K562 (cell line): ENCODE data around the gene ANO2. TPM values are rescaled to one million over a fixed set of nuclear protein-coding genes. Genes with fewer than 3 reads are reported as not detected.

Experiments used
- ATAC-seq: fragments of 200-7000 bp; cut with Tn5 transposase; 3 replicates; pipeline ENCODE4 v1.9.1; 2020; ENCODE audit warnings: moderate library complexity
- BruUV-seq: library from RNA; stranded (reverse); fragments of 400-500 nt; replicated peaks from 2 replicates; lab custom pipeline; 2021; lab: Mats Ljungman, UMichigan
- CTCF ChIA-PET: fragments of 300-600 bp; formaldehyde crosslinking; extraction: SDS; loops from one replicate; lab custom pipeline; 2021; ENCODE audit warnings: low intra/inter-chr PET ratio; lab: Yijun Ruan, JAX
- POLR2A ChIA-PET: fragments of 300-600, 350-650 bp; sonication (Branson Sonifier 250); formaldehyde crosslinking; extraction: SDS; loops from one replicate; lab custom pipeline; 2021; ENCODE audit warnings: antibody characterized with exemption, inconsistent platforms; lab: Yijun Ruan, JAX
- DNase-seq, 4 experiments: peaks; one replicate each; pipeline versions ENCODE4 v3.0.0 to v3.0.0-alpha.2; 2011 to 2018; ENCODE audit warnings: low spot score in 3 of 4, mixed read lengths in 3 of 4; ENCODE audit errors: extremely low read depth in 1 of 4
- FAIRE-seq: peaks from 2 replicates; lab custom pipeline; 2011; peaks lifted over from hg19 to GRCh38; lab: Jason Lieb, UNC
- H2AFZ ChIP-seq: 2 replicates; pipeline ENCODE4 v1.6.0; 2011; ENCODE audit warnings: low read depth, low read length, control low read depth, inconsistent platforms
- H3K27ac ChIP-seq: fragments of 200-600 bp; 3 replicates; pipeline ENCODE4 v1.8.0; 2011; ENCODE audit warnings: low read depth, mild to moderate bottlenecking, control low read depth, inconsistent platforms, low read length, moderate library complexity, mixed read lengths; ENCODE audit errors: extremely low read depth
- H3K27me3 ChIP-seq, 2 experiments: fragments of 300-600 bp in 1 of 2; 2 replicates in 1 of 2; 3 replicates in 1 of 2; pipeline versions ENCODE4 v1.6.0 to v1.8.0; 2011; ENCODE audit warnings: inconsistent platforms in 2 of 2, low read length in 2 of 2, mild to moderate bottlenecking in 1 of 2, mixed read lengths in 1 of 2, moderate library complexity in 1 of 2; ENCODE audit not compliant: control insufficient read depth in 2 of 2, insufficient read depth in 2 of 2
- H3K36me3 ChIP-seq: fragments of 300-600 bp; 3 replicates; pipeline ENCODE4 v1.8.0; 2011; ENCODE audit warnings: mild to moderate bottlenecking, low read length, inconsistent platforms; ENCODE audit not compliant: control insufficient read depth, insufficient read depth
- H3K4me1 ChIP-seq, 2 experiments: fragments of 200-600 bp in 1 of 2; replicated peaks in 1 of 2; 2 replicates in 1 of 2; 3 replicates in 1 of 2; pipeline versions ENCODE4 v1.5.1 to v1.8.0; 2011; ENCODE audit warnings: inconsistent platforms in 2 of 2, low read length in 2 of 2, mild to moderate bottlenecking in 1 of 2, mixed read lengths in 1 of 2, moderate library complexity in 1 of 2; ENCODE audit not compliant: control insufficient read depth in 2 of 2, insufficient read depth in 2 of 2
- H3K4me2 ChIP-seq: 2 replicates; pipeline ENCODE4 v1.6.1; 2011; ENCODE audit warnings: low read length, control low read depth, inconsistent platforms, mixed read lengths; ENCODE audit not compliant: insufficient read depth
- H3K4me3 ChIP-seq: fragments of 200-600 bp; sonication (generic), shearing (Covaris generic); 2 replicates; pipeline ENCODE4 v1.5.1; 2016; ENCODE audit warnings: control low read depth, inconsistent platforms
- H3K79me2 ChIP-seq: fragments of 200-600 bp; 3 replicates; pipeline ENCODE4 v1.8.0; 2011; ENCODE audit warnings: low read length, inconsistent platforms; ENCODE audit not compliant: control insufficient read depth, insufficient read depth
- H3K9ac ChIP-seq, 2 experiments: 2 replicates each; pipeline versions ENCODE4 v1.6.0 to v1.6.1; 2011; ENCODE audit warnings: low read depth in 2 of 2, low read length in 2 of 2, control low read depth in 1 of 2, inconsistent platforms in 1 of 2, mild to moderate bottlenecking in 1 of 2, mixed read lengths in 1 of 2; ENCODE audit not compliant: insufficient read depth in 1 of 2
- H3K9me1 ChIP-seq: one replicate; pipeline ENCODE4 v1.6.0; 2011; ENCODE audit warnings: inconsistent platforms, mild to moderate bottlenecking, low read length, moderate library complexity; ENCODE audit not compliant: control insufficient read depth, insufficient read depth
- H3K9me3 ChIP-seq: replicated peaks from 2 replicates; pipeline ENCODE4 v1.5.1; 2011; ENCODE audit warnings: low read depth, low read length, inconsistent platforms; ENCODE audit not compliant: control insufficient read depth, insufficient read depth
- H4K20me1 ChIP-seq: replicated peaks from 2 replicates; pipeline ENCODE4 v1.6.1; 2011; ENCODE audit warnings: low read length, inconsistent platforms, mixed read lengths; ENCODE audit not compliant: control insufficient read depth, insufficient read depth
- MTA2 ChIP-seq: fragments of 450-650 bp; IDR thresholded peaks from 2 replicates; pipeline ENCODE4 v1.6.1; 2016; ENCODE audit warnings: low read depth
- NFIX ChIP-seq: fragments of 250-450 bp; sonication (Bioruptor Pico); IDR thresholded peaks from 2 replicates; pipeline ENCODE4 v1.4.0; 2020; ENCODE audit warnings: low read depth, mild to moderate bottlenecking, moderate library complexity
- PRMT5 ChIP-seq: sonication (generic); formaldehyde crosslinking; IDR thresholded peaks from 2 replicates; pipeline ENCODE4 v1.5.0; 2020; ENCODE audit warnings: missing genetic modification reagents
- RBM22 ChIP-seq: fragments of 200-400 bp; formaldehyde crosslinking; IDR thresholded peaks from 2 replicates; pipeline ENCODE4 v1.6.1; 2018; ENCODE audit warnings: low read length, low read depth; ENCODE audit not compliant: poor library complexity, severe bottlenecking
- TRIM24 ChIP-seq, 2 experiments: fragments of 450-650 bp; IDR thresholded peaks; 2 replicates each; pipeline ENCODE4 v1.6.1; 2016
- XRCC5 ChIP-seq: fragments of 200-400 bp; formaldehyde crosslinking; IDR thresholded peaks from 2 replicates; pipeline ENCODE4 v1.6.1; 2017; ENCODE audit warnings: low read depth, mild to moderate bottlenecking, low read length
- ZFP36 ChIP-seq: fragments of 150-350 bp; IDR thresholded peaks from 2 replicates; pipeline ENCODE4 v1.6.1; 2018; ENCODE audit warnings: low read length, low read depth; ENCODE audit not compliant: partially characterized antibody
- ZFX ChIP-seq: sonication (generic); formaldehyde crosslinking; IDR thresholded peaks from 2 replicates; pipeline ENCODE4 v1.8.0; 2022; ENCODE audit warnings: mild to moderate bottlenecking, missing genetic modification reagents, moderate library complexity
- ZSCAN29 ChIP-seq: fragments of 450-650 bp; IDR thresholded peaks from 2 replicates; pipeline ENCODE4 v1.6.1; 2017
- WGBS: fragments of 100-300 bp; shearing (Covaris generic); methylation state at CpG from one replicate; pipeline ENCODE4 v1.1.6; 2016; ENCODE audit warnings: low coverage, mixed read lengths; ENCODE audit not compliant: insufficient coverage; ENCODE audit errors: missing lambda C conversion rate; 5-methylcytosine and 5-hydroxymethylcytosine counted together
- in situ Hi-C: fragments of 300-500 bp; cut with MboI; formaldehyde crosslinking; loops from 4 replicates; pipeline ENCODE4 v1.15.0; 2018; ENCODE audit warnings: inconsistent platforms, mixed read lengths
- intact Hi-C: fragments of 100-400 bp; cut with micrococcal nuclease; formaldehyde crosslinking; loops from 2 replicates; pipeline ENCODE4 v1.14.2; 2022
- polyA plus RNA-seq, 8 experiments: library from polyadenylated mRNA; depleted of rRNA in 4 of 8; stranded (reverse) in 5 of 8; unstranded in 3 of 8; fragments of >200 nt; fragmentation: Nextera tagmentation in 2 of 8; fragmentation: Illumina TruSeq in 1 of 8; extraction: Ambion mirVana in 2 of 8; extraction: Trizol in 1 of 8; gene quantifications; 2 replicates each; pipeline versions ENCODE4 v1.2.1 to v1.2.3, GENCODE V29; 2011 to 2014; ENCODE audit warnings: inconsistent platforms in 1 of 8, missing spikeins in 1 of 8
- total RNA-seq, 7 experiments: library from RNA; depleted of rRNA in 6 of 7; stranded (reverse); fragments of >200 nt in 6 of 7; fragmentation: Illumina TruSeq in 2 of 7; extraction: Trizol in 2 of 7; gene quantifications; 2 replicates each; pipeline versions ENCODE4 v1.2.1 to v1.2.3, GENCODE V29; 2011 to 2021; ENCODE audit warnings: low replicate concordance in 1 of 7
- TF ChIP-seq, protein P1 (sequence below), 2 experiments: fragments of 450-650 bp; IDR thresholded peaks; 2 replicates each; pipeline ENCODE4 v1.6.1; 2018; ENCODE audit warnings: mild to moderate bottlenecking in 2 of 2, low read depth in 1 of 2; ENCODE audit not compliant: partially characterized antibody in 2 of 2
- TF ChIP-seq, protein P2 (sequence below), 2 experiments: fragments of 200-800 bp in 1 of 2; sonication (Bioruptor generic) in 1 of 2; sonication (generic) in 1 of 2; formaldehyde crosslinking in 1 of 2; IDR thresholded peaks in 1 of 2; conservative IDR thresholded peaks in 1 of 2; 2 replicates each; pipeline versions ENCODE4 v1.5.0 to v1.6.1; 2016 to 2020; ENCODE audit warnings: missing compliant biosample characterization in 1 of 2, missing genetic modification characterization in 1 of 2, missing genetic modification reagents in 1 of 2
- TF ChIP-seq, protein P3 (sequence below): sonication (generic); formaldehyde crosslinking; IDR thresholded peaks from 2 replicates; pipeline ENCODE4 v1.5.0; 2020; ENCODE audit warnings: missing genetic modification reagents
- TF ChIP-seq, protein P4 (sequence below), 2 experiments: fragments of 450-650 bp; IDR thresholded peaks; 2 replicates each; pipeline ENCODE4 v1.6.1; 2016

Gene ANO2
- total and polyA plus RNA-seq, 9 of the 15 experiments (the other 6 are each of a cell fraction or from before 2014, with no cell fraction given), result 0.64 TPM; not detected in 8

DNA sequence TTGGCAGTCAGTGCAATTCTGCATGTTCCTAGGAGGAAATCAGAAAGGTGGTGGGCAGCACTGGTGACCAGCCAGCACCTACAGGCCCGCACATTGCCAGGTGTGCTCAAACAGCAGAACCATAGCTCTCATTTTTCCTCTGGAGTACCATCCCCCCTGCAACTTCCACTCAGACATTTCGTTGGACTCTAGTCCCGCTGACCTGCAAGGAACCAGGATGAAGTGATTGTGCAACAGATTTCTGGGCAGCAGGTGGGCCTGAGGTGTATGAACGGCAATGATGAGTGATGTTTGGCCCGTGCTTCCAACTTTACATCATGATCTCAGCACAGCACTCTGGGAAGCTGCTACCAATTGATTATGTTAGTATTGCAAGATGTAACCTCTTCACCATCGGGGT is 383.2 kb downstream of the ANO2 start:
- no peak overlapping the region for H3K27ac ChIP-seq
- FAIRE-seq (no peak), ATAC-seq (no peak), DNase-seq (no peak)
- H2AFZ ChIP-seq, result no peak overlapping the region
- intact Hi-C loops (no loop called here), in situ Hi-C loops (no loop called here)
- POLR2A ChIA-PET, result no interaction called here
- no peak overlapping the region for H3K4me2 ChIP-seq
- H3K36me3 ChIP-seq, result no peaks in the 10 kb centered on the region
- CTCF ChIA-PET, result no interaction called here
- H3K9ac ChIP-seq, result no peak overlapping the region
- H3K27me3 ChIP-seq, result peaks cover 0 to 39% of the 10 kb centered on the region in 2 experiments; a peak in 3 of 5 replicates
- no peaks in the 10 kb centered on the region for H3K9me1 ChIP-seq
- no peaks in the 10 kb centered on the region for H3K9me3 ChIP-seq
- 0% methylated on average over 6 of the region's 6 CpGs for WGBS
- no peaks in the 10 kb centered on the region for H3K79me2 ChIP-seq
- H3K4me3 ChIP-seq, result no peak overlapping the region
- no peaks in the 10 kb centered on the region; the same call in 1 of the 2 replicates for H4K20me1 ChIP-seq
- H3K4me1 ChIP-seq, result no peaks in the 10 kb centered on the region
- BruUV-seq, result no TSS peak
- TF ChIP-seq XRCC5, result no peak
- TF ChIP-seq TRIM24 (IDR thresholded peaks at IDR 0.05), result no peak
- TF ChIP-seq, protein P1, sequence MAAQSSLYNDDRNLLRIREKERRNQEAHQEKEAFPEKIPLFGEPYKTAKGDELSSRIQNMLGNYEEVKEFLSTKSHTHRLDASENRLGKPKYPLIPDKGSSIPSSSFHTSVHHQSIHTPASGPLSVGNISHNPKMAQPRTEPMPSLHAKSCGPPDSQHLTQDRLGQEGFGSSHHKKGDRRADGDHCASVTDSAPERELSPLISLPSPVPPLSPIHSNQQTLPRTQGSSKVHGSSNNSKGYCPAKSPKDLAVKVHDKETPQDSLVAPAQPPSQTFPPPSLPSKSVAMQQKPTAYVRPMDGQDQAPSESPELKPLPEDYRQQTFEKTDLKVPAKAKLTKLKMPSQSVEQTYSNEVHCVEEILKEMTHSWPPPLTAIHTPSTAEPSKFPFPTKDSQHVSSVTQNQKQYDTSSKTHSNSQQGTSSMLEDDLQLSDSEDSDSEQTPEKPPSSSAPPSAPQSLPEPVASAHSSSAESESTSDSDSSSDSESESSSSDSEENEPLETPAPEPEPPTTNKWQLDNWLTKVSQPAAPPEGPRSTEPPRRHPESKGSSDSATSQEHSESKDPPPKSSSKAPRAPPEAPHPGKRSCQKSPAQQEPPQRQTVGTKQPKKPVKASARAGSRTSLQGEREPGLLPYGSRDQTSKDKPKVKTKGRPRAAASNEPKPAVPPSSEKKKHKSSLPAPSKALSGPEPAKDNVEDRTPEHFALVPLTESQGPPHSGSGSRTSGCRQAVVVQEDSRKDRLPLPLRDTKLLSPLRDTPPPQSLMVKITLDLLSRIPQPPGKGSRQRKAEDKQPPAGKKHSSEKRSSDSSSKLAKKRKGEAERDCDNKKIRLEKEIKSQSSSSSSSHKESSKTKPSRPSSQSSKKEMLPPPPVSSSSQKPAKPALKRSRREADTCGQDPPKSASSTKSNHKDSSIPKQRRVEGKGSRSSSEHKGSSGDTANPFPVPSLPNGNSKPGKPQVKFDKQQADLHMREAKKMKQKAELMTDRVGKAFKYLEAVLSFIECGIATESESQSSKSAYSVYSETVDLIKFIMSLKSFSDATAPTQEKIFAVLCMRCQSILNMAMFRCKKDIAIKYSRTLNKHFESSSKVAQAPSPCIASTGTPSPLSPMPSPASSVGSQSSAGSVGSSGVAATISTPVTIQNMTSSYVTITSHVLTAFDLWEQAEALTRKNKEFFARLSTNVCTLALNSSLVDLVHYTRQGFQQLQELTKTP (IDR thresholded peaks at IDR 0.05; ENCODE audit: low read depth in 1 of 2, partially characterized antibody in 2 of 2), result no peak
- no peak for TF ChIP-seq ZFX (CRISPR knock-in tag)
- TF ChIP-seq, protein P2, sequence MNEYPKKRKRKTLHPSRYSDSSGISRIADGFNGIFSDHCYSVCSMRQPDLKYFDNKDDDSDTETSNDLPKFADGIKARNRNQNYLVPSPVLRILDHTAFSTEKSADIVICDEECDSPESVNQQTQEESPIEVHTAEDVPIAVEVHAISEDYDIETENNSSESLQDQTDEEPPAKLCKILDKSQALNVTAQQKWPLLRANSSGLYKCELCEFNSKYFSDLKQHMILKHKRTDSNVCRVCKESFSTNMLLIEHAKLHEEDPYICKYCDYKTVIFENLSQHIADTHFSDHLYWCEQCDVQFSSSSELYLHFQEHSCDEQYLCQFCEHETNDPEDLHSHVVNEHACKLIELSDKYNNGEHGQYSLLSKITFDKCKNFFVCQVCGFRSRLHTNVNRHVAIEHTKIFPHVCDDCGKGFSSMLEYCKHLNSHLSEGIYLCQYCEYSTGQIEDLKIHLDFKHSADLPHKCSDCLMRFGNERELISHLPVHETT (CRISPR knock-in tag; conservative IDR thresholded peaks at IDR 0.05 in 1 of 2, IDR thresholded peaks at IDR 0.05 in 1 of 2), result no peak
- TF ChIP-seq ZSCAN29, result no peak
- no peak for TF ChIP-seq NFIX (CRISPR knock-in tag)
- TF ChIP-seq ZFP36, result no peak
- TF ChIP-seq RBM22, result no peak
- TF ChIP-seq, protein P3, sequence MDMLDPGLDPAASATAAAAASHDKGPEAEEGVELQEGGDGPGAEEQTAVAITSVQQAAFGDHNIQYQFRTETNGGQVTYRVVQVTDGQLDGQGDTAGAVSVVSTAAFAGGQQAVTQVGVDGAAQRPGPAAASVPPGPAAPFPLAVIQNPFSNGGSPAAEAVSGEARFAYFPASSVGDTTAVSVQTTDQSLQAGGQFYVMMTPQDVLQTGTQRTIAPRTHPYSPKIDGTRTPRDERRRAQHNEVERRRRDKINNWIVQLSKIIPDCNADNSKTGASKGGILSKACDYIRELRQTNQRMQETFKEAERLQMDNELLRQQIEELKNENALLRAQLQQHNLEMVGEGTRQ, result no peak
- TF ChIP-seq MTA2, result no peak
- no peak for TF ChIP-seq PRMT5 (CRISPR knock-in tag)
- TF ChIP-seq, protein P4, sequence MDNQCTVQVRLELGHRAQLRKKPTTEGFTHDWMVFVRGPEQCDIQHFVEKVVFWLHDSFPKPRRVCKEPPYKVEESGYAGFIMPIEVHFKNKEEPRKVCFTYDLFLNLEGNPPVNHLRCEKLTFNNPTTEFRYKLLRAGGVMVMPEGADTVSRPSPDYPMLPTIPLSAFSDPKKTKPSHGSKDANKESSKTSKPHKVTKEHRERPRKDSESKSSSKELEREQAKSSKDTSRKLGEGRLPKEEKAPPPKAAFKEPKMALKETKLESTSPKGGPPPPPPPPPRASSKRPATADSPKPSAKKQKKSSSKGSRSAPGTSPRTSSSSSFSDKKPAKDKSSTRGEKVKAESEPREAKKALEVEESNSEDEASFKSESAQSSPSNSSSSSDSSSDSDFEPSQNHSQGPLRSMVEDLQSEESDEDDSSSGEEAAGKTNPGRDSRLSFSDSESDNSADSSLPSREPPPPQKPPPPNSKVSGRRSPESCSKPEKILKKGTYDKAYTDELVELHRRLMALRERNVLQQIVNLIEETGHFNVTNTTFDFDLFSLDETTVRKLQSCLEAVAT (IDR thresholded peaks at IDR 0.05), result no peak
